HG03108 (cell line): ENCODE results near the gene SCT.

Experiments used
- ATAC-seq: cut with Tn5 transposase; IDR thresholded peaks from one replicate; pipeline ENCODE4 v1.9.1; 2021; ENCODE audit warnings: moderate library complexity; ENCODE audit not compliant: unreplicated experiment

The SCT gene

GRCh38 chr11:589798-590197 is 37.2 kb downstream of the SCT start:
- no peak for ATAC-seq

DNA sequence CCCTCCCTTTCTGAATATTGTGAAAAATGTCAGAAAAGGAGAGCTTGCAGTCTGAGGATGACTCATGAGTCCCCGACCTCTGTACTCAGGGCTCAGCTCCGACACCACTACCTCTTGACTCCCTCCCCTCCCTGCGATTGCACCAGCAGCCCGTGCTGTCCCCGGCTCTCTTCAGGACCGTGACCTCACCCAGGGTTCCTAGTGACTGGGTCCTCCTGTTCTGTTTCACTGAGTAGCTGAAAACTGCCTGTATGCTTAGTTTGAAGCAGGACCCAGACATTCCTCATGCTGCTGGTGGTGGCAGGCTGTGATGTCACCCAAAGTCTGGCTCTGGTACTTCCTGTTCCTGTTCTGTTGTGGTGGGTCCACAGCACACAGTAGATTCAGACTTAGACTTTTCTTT is 39.0 kb downstream of the SCT start:
- no peak for ATAC-seq

GRCh38 chr11:587546-587945 is 39.4 kb downstream of the SCT start:
- no peak for ATAC-seq

GRCh38 chr11:586376-587316 is 40.3 kb downstream of the SCT start:
- ATAC-seq = no peak

GRCh38 chr11:584287-584686 is 42.7 kb downstream of the SCT start:
- no peak for ATAC-seq

- ATAC-seq = no peak
These were observed 45.2 kb downstream of the SCT start for GRCh38 chr11:581752-582151.

- ATAC-seq = no peak
These were observed 45.6 kb downstream of the SCT start for GRCh38 chr11:581342-581741.

GRCh38 chr11:579830-580601 is 47.0 kb downstream of the SCT start:
- no peak for ATAC-seq

DNA sequence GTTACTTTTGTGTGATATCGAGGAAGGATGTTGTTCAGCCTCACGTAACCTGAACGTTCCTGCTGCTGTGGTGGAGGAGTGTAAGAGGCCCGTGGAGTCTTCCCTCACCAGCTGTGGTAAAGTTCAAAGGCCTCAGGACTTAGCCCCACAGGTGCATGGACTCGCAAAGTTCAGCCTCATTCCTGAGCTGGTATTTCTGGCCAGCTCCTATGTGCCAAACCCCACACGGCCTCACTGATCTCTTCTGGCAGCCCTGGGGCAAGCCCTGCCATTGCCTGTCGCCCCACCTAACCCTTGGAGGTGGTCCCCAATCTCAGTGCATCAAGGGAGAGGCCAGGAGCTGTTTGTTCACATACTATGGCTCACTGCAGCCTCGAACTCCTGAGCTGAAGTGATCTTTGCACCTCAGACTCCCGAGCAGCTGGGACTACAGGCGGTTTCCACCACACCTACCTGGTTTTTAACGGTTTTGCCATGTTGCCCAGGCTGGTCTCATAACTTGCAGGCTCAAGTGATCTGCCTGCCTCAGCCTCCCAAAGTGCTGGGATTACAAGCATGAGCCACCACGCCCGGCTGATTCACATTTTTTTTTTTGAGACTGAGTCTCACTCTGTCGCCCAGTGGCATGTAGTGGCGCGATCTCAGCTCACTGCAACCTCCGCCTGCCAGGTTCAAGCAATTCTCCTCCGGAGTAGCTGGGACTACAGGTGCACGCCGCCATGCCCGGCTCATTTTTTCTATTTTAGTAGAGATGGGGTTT is 48.5 kb downstream of the SCT start:
- ATAC-seq = no peak

GRCh38 chr11:577611-577894 is 49.4 kb downstream of the SCT start:
- no peak for ATAC-seq

DNA sequence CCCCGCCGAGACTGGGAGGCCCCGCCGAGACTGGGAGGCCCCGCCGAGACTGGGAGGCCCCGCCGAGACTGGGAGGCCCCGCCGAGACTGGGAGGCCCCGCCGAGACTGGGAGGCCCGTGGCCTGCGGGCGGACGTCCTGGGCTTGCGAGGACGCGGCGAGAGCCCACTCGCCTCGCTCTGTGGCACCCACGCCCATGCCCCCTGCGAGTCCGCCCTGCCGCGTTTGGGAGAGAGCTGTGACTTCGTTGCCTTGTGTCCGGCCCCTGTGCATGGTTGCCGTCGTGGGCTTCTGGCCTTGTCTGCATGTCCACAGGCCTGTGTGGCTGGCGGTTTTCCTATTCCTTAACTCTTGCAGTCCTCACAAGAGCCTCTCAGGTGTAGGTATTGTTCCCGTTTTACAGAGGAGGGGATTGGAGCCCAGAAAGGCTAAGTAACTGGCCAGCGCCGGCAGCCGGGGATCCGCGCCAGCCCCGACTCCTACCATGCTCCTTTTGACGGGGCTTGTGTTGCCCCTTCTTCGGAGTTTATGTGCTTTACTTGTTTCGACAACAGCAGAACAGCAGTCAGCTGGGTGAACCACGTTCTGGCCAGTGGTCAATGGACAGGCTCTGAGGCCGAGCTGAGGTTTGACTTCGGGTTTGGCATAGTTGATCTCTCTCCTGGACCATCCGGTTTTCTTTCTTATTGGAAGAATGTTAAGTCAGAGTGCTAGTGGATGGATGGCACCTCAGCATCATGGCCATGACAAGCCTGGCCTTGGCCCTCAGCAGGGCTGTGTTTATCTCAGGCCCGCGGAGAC is 50.0 kb downstream of the SCT start:
- no peak for ATAC-seq
